GM23338 (cell line): ENCODE measurements around the gene SMAD9. TPM values are rescaled to one million over a fixed set of nuclear protein-coding genes. Genes with fewer than 3 reads are reported as not detected.

Experiments used
- ATAC-seq: fragments of 200-7000 bp; cut with Tn5 transposase; 3 replicates; pipeline ENCODE4 v1.9.1; 2020
- DNase-seq: peaks from one replicate; pipeline ENCODE4 v3.0.0-alpha.2; 2015; ENCODE audit warnings: low spot score
- H2AFZ ChIP-seq: fragments of 200-600 bp; sonication (generic); 2 replicates; pipeline ENCODE4 v1.8.0; 2016; ENCODE audit warnings: antibody characterized with exemption, mild to moderate bottlenecking, moderate library complexity
- H3F3A ChIP-seq: fragments of 200-600 bp; sonication (generic); replicated peaks from 2 replicates; pipeline ENCODE4 v1.8.0; 2017; ENCODE audit warnings: antibody characterized with exemption, mixed run types, low read depth
- H3K27ac ChIP-seq: fragments of 200-600 bp; sonication (generic); 2 replicates; pipeline ENCODE4 v1.6.1; 2016; ENCODE audit warnings: low read depth
- H3K27me3 ChIP-seq: fragments of 200-600 bp; sonication (generic); 2 replicates; pipeline ENCODE4 v1.8.0; 2016; ENCODE audit warnings: mild to moderate bottlenecking, mixed run types, moderate library complexity; ENCODE audit not compliant: insufficient read depth
- H3K36me3 ChIP-seq: fragments of 200-600 bp; sonication (generic); 2 replicates; pipeline ENCODE4 v1.8.0; 2016; ENCODE audit warnings: mild to moderate bottlenecking; ENCODE audit not compliant: insufficient read depth
- H3K4me1 ChIP-seq: fragments of 200-600 bp; sonication (generic); 2 replicates; pipeline ENCODE4 v1.8.0; 2016; ENCODE audit warnings: mild to moderate bottlenecking, moderate library complexity; ENCODE audit not compliant: insufficient read depth
- H3K4me2 ChIP-seq: fragments of 200-600 bp; sonication (generic); 2 replicates; pipeline ENCODE4 v1.7.1; 2017; ENCODE audit warnings: mixed run types
- H3K4me3 ChIP-seq: fragments of 200-600 bp; sonication (generic); 2 replicates; pipeline ENCODE4 v1.6.1; 2016; ENCODE audit warnings: mixed run types
- H3K79me2 ChIP-seq: fragments of 200-600 bp; sonication (generic); replicated peaks from 2 replicates; pipeline ENCODE4 v1.8.0; 2017; ENCODE audit warnings: mild to moderate bottlenecking; ENCODE audit not compliant: insufficient read depth
- H3K9me2 ChIP-seq: fragments of 200-600 bp; sonication (generic); 2 replicates; pipeline ENCODE4 v1.8.0; 2017; ENCODE audit not compliant: insufficient read depth
- H4K20me1 ChIP-seq: fragments of 200-600 bp; sonication (generic); replicated peaks from 2 replicates; pipeline ENCODE4 v1.8.0; 2017; ENCODE audit warnings: mild to moderate bottlenecking; ENCODE audit not compliant: insufficient read depth
- H3K27ac Mint-ChIP-seq: 2 replicates; pipeline ENCODE4 v1.8.0; 2020; ENCODE audit warnings: inconsistent platforms, mild to moderate bottlenecking, moderate library complexity, mixed read lengths
- H3K27me3 Mint-ChIP-seq: 3 replicates; pipeline ENCODE4 v1.8.0; 2022; ENCODE audit warnings: low read depth, mild to moderate bottlenecking, moderate library complexity, mixed read lengths, inconsistent platforms; ENCODE audit not compliant: insufficient read depth, poor library complexity
- H3K36me3 Mint-ChIP-seq: 3 replicates; pipeline ENCODE4 v1.8.0; 2021; ENCODE audit warnings: low read depth, mild to moderate bottlenecking, inconsistent platforms, moderate library complexity, mixed read lengths
- H3K4me1 Mint-ChIP-seq: 3 replicates; pipeline ENCODE4 v1.8.0; 2020; ENCODE audit warnings: mild to moderate bottlenecking, inconsistent platforms, mixed read lengths
- H3K4me3 Mint-ChIP-seq: 3 replicates; pipeline ENCODE4 v1.8.0; 2021; ENCODE audit warnings: moderate library complexity, mild to moderate bottlenecking, inconsistent platforms, mixed read lengths
- H3K9me3 Mint-ChIP-seq: 3 replicates; pipeline ENCODE4 v1.8.0; 2020; ENCODE audit warnings: moderate library complexity, mild to moderate bottlenecking, inconsistent platforms, mixed read lengths
- CREB1 ChIP-seq: fragments of 250-450 bp; sonication (Bioruptor Pico); IDR thresholded peaks from 2 replicates; pipeline ENCODE4 v1.5.0; 2020; ENCODE audit warnings: low read depth, mild to moderate bottlenecking, moderate library complexity
- EZH2 ChIP-seq: fragments of 200-600 bp; sonication (generic); IDR thresholded peaks from one replicate; pipeline ENCODE4 v1.8.0; 2017; ENCODE audit warnings: antibody characterized with exemption, mild to moderate bottlenecking, low read depth; ENCODE audit not compliant: unreplicated experiment
- EZH2phosphoT487 ChIP-seq: fragments of 200-600 bp; sonication (generic); IDR thresholded peaks from one replicate; pipeline ENCODE4 v1.8.1; 2018; ENCODE audit warnings: antibody characterized with exemption; ENCODE audit not compliant: unreplicated experiment
- JUNB ChIP-seq: IDR thresholded peaks from one replicate; pipeline ENCODE4 v1.6.1; 2016; ENCODE audit warnings: antibody characterized with exemption; ENCODE audit not compliant: unreplicated experiment
- NANOG ChIP-seq: IDR thresholded peaks from 2 replicates; pipeline ENCODE4 v1.6.1; 2016; ENCODE audit warnings: antibody characterized with exemption, borderline replicate concordance
- POLR2AphosphoS5 ChIP-seq: IDR thresholded peaks from 2 replicates; pipeline ENCODE4 v1.6.1; 2016; ENCODE audit warnings: antibody characterized with exemption, low read depth
- STAT1 ChIP-seq: IDR thresholded peaks from one replicate; pipeline ENCODE4 v1.6.1; 2016; ENCODE audit warnings: antibody characterized with exemption; ENCODE audit not compliant: unreplicated experiment
- ZNF114 ChIP-seq: fragments of 250-450 bp; sonication (Bioruptor Pico); IDR thresholded peaks from 2 replicates; pipeline ENCODE4 v1.5.0; 2020; ENCODE audit warnings: mild to moderate bottlenecking, moderate library complexity
- ZNF331 ChIP-seq: fragments of 250-450 bp; sonication (Bioruptor Pico); IDR thresholded peaks from 2 replicates; pipeline ENCODE4 v1.5.0; 2020; ENCODE audit warnings: low read depth, mild to moderate bottlenecking, moderate library complexity
- polyA plus RNA-seq: library from polyadenylated mRNA; unstranded; fragments of >200 nt; fragmentation: Nextera tagmentation; extraction: Ambion mirVana; gene quantifications from 2 replicates; pipeline ENCODE4 v1.2.1, GENCODE V29; 2016
- total RNA-seq: library from RNA; depleted of rRNA; stranded (reverse); fragments of >200 nt; shearing (Covaris generic); gene quantifications from 2 replicates; pipeline ENCODE4 v1.2.3, GENCODE V29; 2014
- TF ChIP-seq, protein P1 (sequence below): IDR thresholded peaks from 2 replicates; pipeline ENCODE4 v1.6.1; 2016; ENCODE audit warnings: antibody characterized with exemption
- TF ChIP-seq, protein P2 (sequence below): IDR thresholded peaks from one replicate; pipeline ENCODE4 v1.6.1; 2018; ENCODE audit warnings: antibody characterized with exemption; ENCODE audit not compliant: unreplicated experiment
- TF ChIP-seq, protein P3 (sequence below), 2 experiments: fragments of 200-600 bp in 1 of 2; sonication (generic) in 1 of 2; conservative IDR thresholded peaks; 2 replicates each; pipeline versions ENCODE4 v1.5.1 to v1.6.1; 2016 to 2017; ENCODE audit warnings: antibody characterized with exemption in 2 of 2, low read depth in 2 of 2, mild to moderate bottlenecking in 2 of 2, moderate library complexity in 1 of 2
- TF ChIP-seq, protein P4 (sequence below): fragments of 250-450 bp; sonication (Bioruptor Pico); IDR thresholded peaks from 2 replicates; pipeline ENCODE4 v1.5.0; 2020; ENCODE audit warnings: mild to moderate bottlenecking, moderate library complexity

SMAD9 gene
- total and polyA plus RNA-seq, 2 experiments from 2014 or later, result 0.95 to 1.3 TPM

DNA sequence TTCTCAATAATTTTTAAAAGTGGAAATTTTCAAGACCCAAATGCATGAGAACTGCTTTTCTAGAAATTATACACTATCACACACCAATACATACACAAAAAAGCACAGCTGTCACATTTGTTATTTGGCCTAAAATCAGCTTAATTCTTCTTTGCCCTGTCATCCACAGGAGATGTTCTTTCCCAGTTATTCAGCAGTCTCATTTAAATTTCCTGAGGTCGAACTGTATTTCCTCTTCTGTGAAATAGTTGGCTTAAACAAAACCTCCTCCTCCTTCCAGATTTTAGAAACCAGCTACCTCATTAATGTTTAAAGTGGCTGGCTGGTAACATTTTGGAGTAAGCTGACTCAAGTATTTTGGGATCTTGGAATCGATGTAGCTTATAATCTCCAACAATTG is 39.1 kb downstream of the SMAD9 start:
- Mint-ChIP-seq H3K27ac (no peak overlapping the region), H3K27me3 (peaks cover 2% of the 10 kb centered on the region), H3K4me1 (peaks cover 3% of the 10 kb centered on the region; the same call in 2 of the 3 replicates), H3K4me3 (no peak overlapping the region), H3K36me3 (no peaks in the 10 kb centered on the region; the same call in 2 of the 3 replicates), H3K9me3 (no peaks in the 10 kb centered on the region)
- Histone ChIP-seq H3K4me2 (no peak overlapping the region), H3K9me2 (no peaks in the 10 kb centered on the region), H3K4me3 (no peak overlapping the region), H3K4me1 (no peaks in the 10 kb centered on the region), H3K27me3 (no peaks in the 10 kb centered on the region), H4K20me1 (no peaks in the 10 kb centered on the region), H3F3A (no peaks in the 10 kb centered on the region), H3K27ac (no peak overlapping the region), H2AFZ (no peak overlapping the region), H3K36me3 (no peaks in the 10 kb centered on the region), H3K79me2 (no peaks in the 10 kb centered on the region)
- TF ChIP-seq NANOG (no peak), POLR2AphosphoS5 (no peak), ZNF331 (CRISPR knock-in tag) (no peak), CREB1 (CRISPR knock-in tag) (no peak), ZNF114 (CRISPR knock-in tag) (no peak), EZH2phosphoT487 (no peak), EZH2 (no peak), STAT1 (no peak), JUNB (no peak)
- TF ChIP-seq, protein P1, sequence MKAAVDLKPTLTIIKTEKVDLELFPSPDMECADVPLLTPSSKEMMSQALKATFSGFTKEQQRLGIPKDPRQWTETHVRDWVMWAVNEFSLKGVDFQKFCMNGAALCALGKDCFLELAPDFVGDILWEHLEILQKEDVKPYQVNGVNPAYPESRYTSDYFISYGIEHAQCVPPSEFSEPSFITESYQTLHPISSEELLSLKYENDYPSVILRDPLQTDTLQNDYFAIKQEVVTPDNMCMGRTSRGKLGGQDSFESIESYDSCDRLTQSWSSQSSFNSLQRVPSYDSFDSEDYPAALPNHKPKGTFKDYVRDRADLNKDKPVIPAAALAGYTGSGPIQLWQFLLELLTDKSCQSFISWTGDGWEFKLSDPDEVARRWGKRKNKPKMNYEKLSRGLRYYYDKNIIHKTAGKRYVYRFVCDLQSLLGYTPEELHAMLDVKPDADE, result no peak
- TF ChIP-seq, protein P2, sequence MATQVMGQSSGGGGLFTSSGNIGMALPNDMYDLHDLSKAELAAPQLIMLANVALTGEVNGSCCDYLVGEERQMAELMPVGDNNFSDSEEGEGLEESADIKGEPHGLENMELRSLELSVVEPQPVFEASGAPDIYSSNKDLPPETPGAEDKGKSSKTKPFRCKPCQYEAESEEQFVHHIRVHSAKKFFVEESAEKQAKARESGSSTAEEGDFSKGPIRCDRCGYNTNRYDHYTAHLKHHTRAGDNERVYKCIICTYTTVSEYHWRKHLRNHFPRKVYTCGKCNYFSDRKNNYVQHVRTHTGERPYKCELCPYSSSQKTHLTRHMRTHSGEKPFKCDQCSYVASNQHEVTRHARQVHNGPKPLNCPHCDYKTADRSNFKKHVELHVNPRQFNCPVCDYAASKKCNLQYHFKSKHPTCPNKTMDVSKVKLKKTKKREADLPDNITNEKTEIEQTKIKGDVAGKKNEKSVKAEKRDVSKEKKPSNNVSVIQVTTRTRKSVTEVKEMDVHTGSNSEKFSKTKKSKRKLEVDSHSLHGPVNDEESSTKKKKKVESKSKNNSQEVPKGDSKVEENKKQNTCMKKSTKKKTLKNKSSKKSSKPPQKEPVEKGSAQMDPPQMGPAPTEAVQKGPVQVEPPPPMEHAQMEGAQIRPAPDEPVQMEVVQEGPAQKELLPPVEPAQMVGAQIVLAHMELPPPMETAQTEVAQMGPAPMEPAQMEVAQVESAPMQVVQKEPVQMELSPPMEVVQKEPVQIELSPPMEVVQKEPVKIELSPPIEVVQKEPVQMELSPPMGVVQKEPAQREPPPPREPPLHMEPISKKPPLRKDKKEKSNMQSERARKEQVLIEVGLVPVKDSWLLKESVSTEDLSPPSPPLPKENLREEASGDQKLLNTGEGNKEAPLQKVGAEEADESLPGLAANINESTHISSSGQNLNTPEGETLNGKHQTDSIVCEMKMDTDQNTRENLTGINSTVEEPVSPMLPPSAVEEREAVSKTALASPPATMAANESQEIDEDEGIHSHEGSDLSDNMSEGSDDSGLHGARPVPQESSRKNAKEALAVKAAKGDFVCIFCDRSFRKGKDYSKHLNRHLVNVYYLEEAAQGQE, result no peak
- TF ChIP-seq, protein P3, sequence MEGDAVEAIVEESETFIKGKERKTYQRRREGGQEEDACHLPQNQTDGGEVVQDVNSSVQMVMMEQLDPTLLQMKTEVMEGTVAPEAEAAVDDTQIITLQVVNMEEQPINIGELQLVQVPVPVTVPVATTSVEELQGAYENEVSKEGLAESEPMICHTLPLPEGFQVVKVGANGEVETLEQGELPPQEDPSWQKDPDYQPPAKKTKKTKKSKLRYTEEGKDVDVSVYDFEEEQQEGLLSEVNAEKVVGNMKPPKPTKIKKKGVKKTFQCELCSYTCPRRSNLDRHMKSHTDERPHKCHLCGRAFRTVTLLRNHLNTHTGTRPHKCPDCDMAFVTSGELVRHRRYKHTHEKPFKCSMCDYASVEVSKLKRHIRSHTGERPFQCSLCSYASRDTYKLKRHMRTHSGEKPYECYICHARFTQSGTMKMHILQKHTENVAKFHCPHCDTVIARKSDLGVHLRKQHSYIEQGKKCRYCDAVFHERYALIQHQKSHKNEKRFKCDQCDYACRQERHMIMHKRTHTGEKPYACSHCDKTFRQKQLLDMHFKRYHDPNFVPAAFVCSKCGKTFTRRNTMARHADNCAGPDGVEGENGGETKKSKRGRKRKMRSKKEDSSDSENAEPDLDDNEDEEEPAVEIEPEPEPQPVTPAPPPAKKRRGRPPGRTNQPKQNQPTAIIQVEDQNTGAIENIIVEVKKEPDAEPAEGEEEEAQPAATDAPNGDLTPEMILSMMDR (conservative IDR thresholded peaks at IDR 0.05; ENCODE audit: low read depth in 2 of 2), result no peak
- TF ChIP-seq, protein P4, sequence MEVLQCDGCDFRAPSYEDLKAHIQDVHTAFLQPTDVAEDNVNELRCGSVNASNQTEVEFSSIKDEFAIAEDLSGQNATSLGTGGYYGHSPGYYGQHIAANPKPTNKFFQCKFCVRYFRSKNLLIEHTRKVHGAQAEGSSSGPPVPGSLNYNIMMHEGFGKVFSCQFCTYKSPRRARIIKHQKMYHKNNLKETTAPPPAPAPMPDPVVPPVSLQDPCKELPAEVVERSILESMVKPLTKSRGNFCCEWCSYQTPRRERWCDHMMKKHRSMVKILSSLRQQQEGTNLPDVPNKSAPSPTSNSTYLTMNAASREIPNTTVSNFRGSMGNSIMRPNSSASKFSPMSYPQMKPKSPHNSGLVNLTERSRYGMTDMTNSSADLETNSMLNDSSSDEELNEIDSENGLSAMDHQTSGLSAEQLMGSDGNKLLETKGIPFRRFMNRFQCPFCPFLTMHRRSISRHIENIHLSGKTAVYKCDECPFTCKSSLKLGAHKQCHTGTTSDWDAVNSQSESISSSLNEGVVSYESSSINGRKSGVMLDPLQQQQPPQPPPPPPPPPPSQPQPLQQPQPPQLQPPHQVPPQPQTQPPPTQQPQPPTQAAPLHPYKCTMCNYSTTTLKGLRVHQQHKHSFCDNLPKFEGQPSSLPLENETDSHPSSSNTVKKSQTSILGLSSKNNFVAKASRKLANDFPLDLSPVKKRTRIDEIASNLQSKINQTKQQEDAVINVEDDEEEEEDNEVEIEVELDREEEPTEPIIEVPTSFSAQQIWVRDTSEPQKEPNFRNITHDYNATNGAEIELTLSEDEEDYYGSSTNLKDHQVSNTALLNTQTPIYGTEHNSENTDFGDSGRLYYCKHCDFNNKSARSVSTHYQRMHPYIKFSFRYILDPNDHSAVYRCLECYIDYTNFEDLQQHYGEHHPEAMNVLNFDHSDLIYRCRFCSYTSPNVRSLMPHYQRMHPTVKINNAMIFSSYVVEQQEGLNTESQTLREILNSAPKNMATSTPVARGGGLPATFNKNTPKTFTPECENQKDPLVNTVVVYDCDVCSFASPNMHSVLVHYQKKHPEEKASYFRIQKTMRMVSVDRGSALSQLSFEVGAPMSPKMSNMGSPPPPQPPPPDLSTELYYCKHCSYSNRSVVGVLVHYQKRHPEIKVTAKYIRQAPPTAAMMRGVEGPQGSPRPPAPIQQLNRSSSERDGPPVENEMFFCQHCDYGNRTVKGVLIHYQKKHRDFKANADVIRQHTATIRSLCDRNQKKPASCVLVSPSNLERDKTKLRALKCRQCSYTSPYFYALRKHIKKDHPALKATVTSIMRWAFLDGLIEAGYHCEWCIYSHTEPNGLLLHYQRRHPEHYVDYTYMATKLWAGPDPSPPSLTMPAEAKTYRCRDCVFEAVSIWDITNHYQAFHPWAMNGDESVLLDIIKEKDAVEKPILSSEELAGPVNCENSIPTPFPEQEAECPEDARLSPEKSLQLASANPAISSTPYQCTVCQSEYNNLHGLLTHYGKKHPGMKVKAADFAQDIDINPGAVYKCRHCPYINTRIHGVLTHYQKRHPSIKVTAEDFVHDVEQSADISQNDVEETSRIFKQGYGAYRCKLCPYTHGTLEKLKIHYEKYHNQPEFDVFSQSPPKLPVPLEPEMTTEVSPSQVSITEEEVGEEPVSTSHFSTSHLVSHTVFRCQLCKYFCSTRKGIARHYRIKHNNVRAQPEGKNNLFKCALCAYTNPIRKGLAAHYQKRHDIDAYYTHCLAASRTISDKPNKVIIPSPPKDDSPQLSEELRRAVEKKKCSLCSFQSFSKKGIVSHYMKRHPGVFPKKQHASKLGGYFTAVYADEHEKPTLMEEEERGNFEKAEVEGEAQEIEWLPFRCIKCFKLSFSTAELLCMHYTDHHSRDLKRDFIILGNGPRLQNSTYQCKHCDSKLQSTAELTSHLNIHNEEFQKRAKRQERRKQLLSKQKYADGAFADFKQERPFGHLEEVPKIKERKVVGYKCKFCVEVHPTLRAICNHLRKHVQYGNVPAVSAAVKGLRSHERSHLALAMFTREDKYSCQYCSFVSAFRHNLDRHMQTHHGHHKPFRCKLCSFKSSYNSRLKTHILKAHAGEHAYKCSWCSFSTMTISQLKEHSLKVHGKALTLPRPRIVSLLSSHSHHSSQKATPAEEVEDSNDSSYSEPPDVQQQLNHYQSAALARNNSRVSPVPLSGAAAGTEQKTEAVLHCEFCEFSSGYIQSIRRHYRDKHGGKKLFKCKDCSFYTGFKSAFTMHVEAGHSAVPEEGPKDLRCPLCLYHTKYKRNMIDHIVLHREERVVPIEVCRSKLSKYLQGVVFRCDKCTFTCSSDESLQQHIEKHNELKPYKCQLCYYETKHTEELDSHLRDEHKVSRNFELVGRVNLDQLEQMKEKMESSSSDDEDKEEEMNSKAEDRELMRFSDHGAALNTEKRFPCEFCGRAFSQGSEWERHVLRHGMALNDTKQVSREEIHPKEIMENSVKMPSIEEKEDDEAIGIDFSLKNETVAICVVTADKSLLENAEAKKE (CRISPR knock-in tag), result no peak
- DNase-seq, result no peak
- no peak for ATAC-seq
